K562 (cell line): ENCODE data around the gene MEX3D. TPM values are rescaled to one million over a fixed set of nuclear protein-coding genes. Genes with fewer than 3 reads are reported as not detected.

Source experiments
- CREM ChIP-seq: IDR thresholded peaks from 2 replicates; pipeline ENCODE4 v1.6.1; 2014; ENCODE audit warnings: antibody characterized with exemption, low read depth
- EP300 ChIP-seq: IDR thresholded peaks from 2 replicates; pipeline ENCODE4 v1.6.1; 2012; ENCODE audit warnings: low read length, improper control_type of control experiment
- FOXK1 ChIP-seq: sonication (generic); formaldehyde crosslinking; IDR thresholded peaks from 2 replicates; pipeline ENCODE4 v1.8.0; 2022; ENCODE audit warnings: missing genetic modification reagents, mild to moderate bottlenecking, borderline replicate concordance
- HCFC1 ChIP-seq: IDR thresholded peaks from 2 replicates; pipeline ENCODE4 v1.6.1; 2012; ENCODE audit warnings: low read depth, low read length, improper control_type of control experiment
- NFXL1 ChIP-seq: fragments of 450-650 bp; formaldehyde crosslinking; IDR thresholded peaks from 2 replicates; pipeline ENCODE4 v1.4.0; 2021; ENCODE audit warnings: mild to moderate bottlenecking
- SFPQ ChIP-seq: fragments of 200-400 bp; formaldehyde crosslinking; IDR thresholded peaks from 2 replicates; pipeline ENCODE4 v1.6.1; 2017; ENCODE audit warnings: mild to moderate bottlenecking, low read depth, low read length, moderate library complexity
- SRF ChIP-seq, 2 experiments: fragments of 250-450, 450-650 bp in 1 of 2; sonication (Bioruptor Pico) in 1 of 2; sonication (generic) in 1 of 2; formaldehyde crosslinking; IDR thresholded peaks; 2 replicates each; pipeline versions ENCODE4 v1.5.0 to v1.5.1; 2020 to 2022; ENCODE audit warnings: mild to moderate bottlenecking in 1 of 2, missing genetic modification reagents in 1 of 2
- ZBTB2 ChIP-seq: fragments of 450-650 bp; IDR thresholded peaks from 2 replicates; pipeline ENCODE4 v1.6.1; 2016; ENCODE audit warnings: antibody characterized with exemption
- ZNF12 ChIP-seq: sonication (generic); formaldehyde crosslinking; IDR thresholded peaks from 2 replicates; pipeline ENCODE4 v1.4.0; 2020; ENCODE audit warnings: mild to moderate bottlenecking, missing genetic modification reagents
- ZNF124 ChIP-seq: sonication (generic); formaldehyde crosslinking; IDR thresholded peaks from 2 replicates; pipeline ENCODE4 v1.8.1; 2022; ENCODE audit warnings: missing genetic modification reagents
- ZNF785 ChIP-seq: fragments of 250-450 bp; sonication (Bioruptor Pico); IDR thresholded peaks from 2 replicates; pipeline ENCODE4 v1.4.0; 2020; ENCODE audit warnings: mild to moderate bottlenecking
- polyA plus RNA-seq, 8 experiments: library from polyadenylated mRNA; depleted of rRNA in 4 of 8; stranded (reverse) in 5 of 8; unstranded in 3 of 8; fragments of >200 nt; fragmentation: Nextera tagmentation in 2 of 8; fragmentation: Illumina TruSeq in 1 of 8; extraction: Ambion mirVana in 2 of 8; extraction: Trizol in 1 of 8; gene quantifications; 2 replicates each; pipeline versions ENCODE4 v1.2.1 to v1.2.3, GENCODE V29; 2011 to 2014; ENCODE audit warnings: inconsistent platforms in 1 of 8, missing spikeins in 1 of 8
- total RNA-seq, 7 experiments: library from RNA; depleted of rRNA in 6 of 7; stranded (reverse); fragments of >200 nt in 6 of 7; fragmentation: Illumina TruSeq in 2 of 7; extraction: Trizol in 2 of 7; gene quantifications; 2 replicates each; pipeline versions ENCODE4 v1.2.1 to v1.2.3, GENCODE V29; 2011 to 2021; ENCODE audit warnings: low replicate concordance in 1 of 7
- TF ChIP-seq, protein P1 (sequence below): sonication (generic); formaldehyde crosslinking; IDR thresholded peaks from 2 replicates; pipeline ENCODE4 v1.8.1; 2023; ENCODE audit warnings: mild to moderate bottlenecking, missing genetic modification reagents
- TF ChIP-seq, protein P2 (sequence below): sonication (generic); formaldehyde crosslinking; IDR thresholded peaks from 2 replicates; pipeline ENCODE4 v1.4.0; 2020; ENCODE audit warnings: mild to moderate bottlenecking, missing genetic modification reagents
- TF ChIP-seq, protein P3 (sequence below): sonication (generic); formaldehyde crosslinking; IDR thresholded peaks from 2 replicates; pipeline ENCODE4 v1.8.0; 2022; ENCODE audit warnings: mild to moderate bottlenecking, missing genetic modification reagents

MEX3D gene
- total and polyA plus RNA-seq, 9 of the 15 experiments (the other 6 are each of a cell fraction or from before 2014, with no cell fraction given), result 1.7 to 39.3 (median 5.7) TPM

DNA sequence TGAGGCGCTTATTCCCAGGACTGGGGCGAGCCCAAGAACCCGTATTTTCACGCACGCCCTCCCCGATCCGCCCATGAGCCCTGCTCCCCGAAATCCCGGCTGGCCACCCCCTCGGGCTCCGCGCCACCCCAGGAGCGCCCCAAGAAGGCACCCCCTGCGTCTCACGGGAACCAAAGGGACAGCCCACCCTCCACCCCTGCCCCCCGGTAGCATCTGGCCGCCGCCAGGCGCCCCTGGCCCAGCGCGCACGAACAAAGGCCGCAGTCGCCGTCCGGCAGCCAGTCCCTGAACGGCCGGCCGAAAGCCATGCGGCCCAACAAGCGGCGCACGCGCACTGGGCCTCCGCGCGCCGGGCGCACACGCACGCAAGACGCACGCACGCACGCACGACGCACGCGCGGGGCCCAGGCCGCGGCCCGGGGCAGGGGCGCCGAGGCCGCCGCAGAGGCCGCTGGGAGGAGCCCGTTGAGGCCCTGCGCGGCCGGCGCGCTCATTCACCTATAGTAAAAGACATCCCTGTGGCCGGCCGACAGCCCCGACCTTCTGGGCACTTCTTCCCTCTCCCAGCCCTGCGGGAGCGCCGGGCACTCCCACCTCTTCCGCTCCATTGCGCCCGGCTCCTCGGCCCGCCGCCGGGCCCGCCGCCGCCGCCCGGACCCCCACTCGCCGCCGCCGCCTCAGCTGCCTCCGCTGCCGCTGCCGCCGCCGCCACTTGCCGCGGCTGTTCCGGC, 24.1 kb upstream of the MEX3D start (continued):
- TF ChIP-seq ZBTB2, result peak; percentile 16; the same call in 1 of the 2 replicates
- TF ChIP-seq NFXL1 (CRISPR knock-in tag), result no peak
- no peak; the same call in none of the 2 replicates for TF ChIP-seq HCFC1
- TF ChIP-seq, protein P1, sequence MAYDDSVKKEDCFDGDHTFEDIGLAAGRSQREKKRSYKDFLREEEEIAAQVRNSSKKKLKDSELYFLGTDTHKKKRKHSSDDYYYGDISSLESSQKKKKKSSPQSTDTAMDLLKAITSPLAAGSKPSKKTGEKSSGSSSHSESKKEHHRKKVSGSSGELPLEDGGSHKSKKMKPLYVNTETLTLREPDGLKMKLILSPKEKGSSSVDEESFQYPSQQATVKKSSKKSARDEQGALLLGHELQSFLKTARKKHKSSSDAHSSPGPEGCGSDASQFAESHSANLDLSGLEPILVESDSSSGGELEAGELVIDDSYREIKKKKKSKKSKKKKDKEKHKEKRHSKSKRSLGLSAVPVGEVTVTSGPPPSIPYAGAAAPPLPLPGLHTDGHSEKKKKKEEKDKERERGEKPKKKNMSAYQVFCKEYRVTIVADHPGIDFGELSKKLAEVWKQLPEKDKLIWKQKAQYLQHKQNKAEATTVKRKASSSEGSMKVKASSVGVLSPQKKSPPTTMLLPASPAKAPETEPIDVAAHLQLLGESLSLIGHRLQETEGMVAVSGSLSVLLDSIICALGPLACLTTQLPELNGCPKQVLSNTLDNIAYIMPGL (CRISPR knock-in tag), result no peak; the same call in none of the 2 replicates
- no peak for TF ChIP-seq FOXK1 (CRISPR knock-in tag)
- peak; percentile 68; the same call in 1 of the 2 replicates for TF ChIP-seq CREM
- TF ChIP-seq, protein P2, sequence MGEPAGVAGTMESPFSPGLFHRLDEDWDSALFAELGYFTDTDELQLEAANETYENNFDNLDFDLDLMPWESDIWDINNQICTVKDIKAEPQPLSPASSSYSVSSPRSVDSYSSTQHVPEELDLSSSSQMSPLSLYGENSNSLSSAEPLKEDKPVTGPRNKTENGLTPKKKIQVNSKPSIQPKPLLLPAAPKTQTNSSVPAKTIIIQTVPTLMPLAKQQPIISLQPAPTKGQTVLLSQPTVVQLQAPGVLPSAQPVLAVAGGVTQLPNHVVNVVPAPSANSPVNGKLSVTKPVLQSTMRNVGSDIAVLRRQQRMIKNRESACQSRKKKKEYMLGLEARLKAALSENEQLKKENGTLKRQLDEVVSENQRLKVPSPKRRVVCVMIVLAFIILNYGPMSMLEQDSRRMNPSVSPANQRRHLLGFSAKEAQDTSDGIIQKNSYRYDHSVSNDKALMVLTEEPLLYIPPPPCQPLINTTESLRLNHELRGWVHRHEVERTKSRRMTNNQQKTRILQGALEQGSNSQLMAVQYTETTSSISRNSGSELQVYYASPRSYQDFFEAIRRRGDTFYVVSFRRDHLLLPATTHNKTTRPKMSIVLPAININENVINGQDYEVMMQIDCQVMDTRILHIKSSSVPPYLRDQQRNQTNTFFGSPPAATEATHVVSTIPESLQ (CRISPR knock-in tag), result no peak
- TF ChIP-seq ZNF785 (CRISPR knock-in tag), result no peak
- no peak for TF ChIP-seq ZNF12 (CRISPR knock-in tag)
- no peak for TF ChIP-seq EP300
- TF ChIP-seq, protein P3, sequence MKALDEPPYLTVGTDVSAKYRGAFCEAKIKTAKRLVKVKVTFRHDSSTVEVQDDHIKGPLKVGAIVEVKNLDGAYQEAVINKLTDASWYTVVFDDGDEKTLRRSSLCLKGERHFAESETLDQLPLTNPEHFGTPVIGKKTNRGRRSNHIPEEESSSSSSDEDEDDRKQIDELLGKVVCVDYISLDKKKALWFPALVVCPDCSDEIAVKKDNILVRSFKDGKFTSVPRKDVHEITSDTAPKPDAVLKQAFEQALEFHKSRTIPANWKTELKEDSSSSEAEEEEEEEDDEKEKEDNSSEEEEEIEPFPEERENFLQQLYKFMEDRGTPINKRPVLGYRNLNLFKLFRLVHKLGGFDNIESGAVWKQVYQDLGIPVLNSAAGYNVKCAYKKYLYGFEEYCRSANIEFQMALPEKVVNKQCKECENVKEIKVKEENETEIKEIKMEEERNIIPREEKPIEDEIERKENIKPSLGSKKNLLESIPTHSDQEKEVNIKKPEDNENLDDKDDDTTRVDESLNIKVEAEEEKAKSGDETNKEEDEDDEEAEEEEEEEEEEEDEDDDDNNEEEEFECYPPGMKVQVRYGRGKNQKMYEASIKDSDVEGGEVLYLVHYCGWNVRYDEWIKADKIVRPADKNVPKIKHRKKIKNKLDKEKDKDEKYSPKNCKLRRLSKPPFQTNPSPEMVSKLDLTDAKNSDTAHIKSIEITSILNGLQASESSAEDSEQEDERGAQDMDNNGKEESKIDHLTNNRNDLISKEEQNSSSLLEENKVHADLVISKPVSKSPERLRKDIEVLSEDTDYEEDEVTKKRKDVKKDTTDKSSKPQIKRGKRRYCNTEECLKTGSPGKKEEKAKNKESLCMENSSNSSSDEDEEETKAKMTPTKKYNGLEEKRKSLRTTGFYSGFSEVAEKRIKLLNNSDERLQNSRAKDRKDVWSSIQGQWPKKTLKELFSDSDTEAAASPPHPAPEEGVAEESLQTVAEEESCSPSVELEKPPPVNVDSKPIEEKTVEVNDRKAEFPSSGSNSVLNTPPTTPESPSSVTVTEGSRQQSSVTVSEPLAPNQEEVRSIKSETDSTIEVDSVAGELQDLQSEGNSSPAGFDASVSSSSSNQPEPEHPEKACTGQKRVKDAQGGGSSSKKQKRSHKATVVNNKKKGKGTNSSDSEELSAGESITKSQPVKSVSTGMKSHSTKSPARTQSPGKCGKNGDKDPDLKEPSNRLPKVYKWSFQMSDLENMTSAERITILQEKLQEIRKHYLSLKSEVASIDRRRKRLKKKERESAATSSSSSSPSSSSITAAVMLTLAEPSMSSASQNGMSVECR (CRISPR knock-in tag), result 0 out of 2 replicates have a peak, but pooled peaks have one; percentile 64
- no peak for TF ChIP-seq SFPQ
- no peak for TF ChIP-seq SRF (CRISPR knock-in tag; IDR thresholded peaks at IDR 0.05)
- TF ChIP-seq ZNF124 (CRISPR knock-in tag), result no peak
